HG02588 (cell line): ENCODE data around the gene USP8.

Experiments used
- ATAC-seq: cut with Tn5 transposase; IDR thresholded peaks from one replicate; pipeline ENCODE4 v1.9.1; 2021; ENCODE audit warnings: mild to moderate bottlenecking, moderate library complexity; ENCODE audit not compliant: unreplicated experiment

Gene USP8

GRCh38 chr15:50531163-50531562, 107.0 kb downstream of the USP8 start:
- no peak for ATAC-seq

GRCh38 chr15:50531766-50532165, 107.6 kb downstream of the USP8 start:
- no peak for ATAC-seq

GRCh38 chr15:50542887-50543210, 118.6 kb downstream of the USP8 start:
- no peak for ATAC-seq

- no peak for ATAC-seq
These were observed 119.4 kb downstream of the USP8 start for GRCh38 chr15:50543556-50543955.

GRCh38 chr15:50544368-50544767, 120.2 kb downstream of the USP8 start:
- no peak for ATAC-seq

GRCh38 chr15:50546566-50546965, 122.4 kb downstream of the USP8 start, which contains the start of gene USP50:
TSS of gene USP50 (minus strand) at chr15:50546666. CDS start at chr15:50546525, 141 bp downstream.
- no peak for ATAC-seq

GRCh38 chr15:50549326-50549725, 125.1 kb downstream of the USP8 start:
- ATAC-seq: no peak

- no peak for ATAC-seq
These were observed 128.0 kb downstream of the USP8 start for GRCh38 chr15:50552238-50552637.

GRCh38 chr15:50556642-50557371, 132.6 kb downstream of the USP8 start:
- ATAC-seq: no peak

GRCh38 chr15:50558012-50558411, 133.8 kb downstream of the USP8 start:
- ATAC-seq: no peak

GRCh38 chr15:50562735-50563640, 138.8 kb downstream of the USP8 start:
- no peak for ATAC-seq

GRCh38 chr15:50563756-50564155, 139.6 kb downstream of the USP8 start:
- ATAC-seq: no peak
